NCI-H2107 treated with DMSO at 0.1 percent for 48 hours (cell line): Measurements from ENCODE around the gene PPEF1.
"Not testable (repeated sequence)": the region's sequence is repeated elsewhere in the genome, so short reads cannot be mapped to it uniquely, and the experiment has no call there.

ENCODE experiments used
- DNase-seq: peaks from one replicate; lab custom pipeline; 2025; ENCODE audit not compliant: unreplicated experiment; lab: John Stamatoyannopoulos, UW

The PPEF1 gene

DNA sequence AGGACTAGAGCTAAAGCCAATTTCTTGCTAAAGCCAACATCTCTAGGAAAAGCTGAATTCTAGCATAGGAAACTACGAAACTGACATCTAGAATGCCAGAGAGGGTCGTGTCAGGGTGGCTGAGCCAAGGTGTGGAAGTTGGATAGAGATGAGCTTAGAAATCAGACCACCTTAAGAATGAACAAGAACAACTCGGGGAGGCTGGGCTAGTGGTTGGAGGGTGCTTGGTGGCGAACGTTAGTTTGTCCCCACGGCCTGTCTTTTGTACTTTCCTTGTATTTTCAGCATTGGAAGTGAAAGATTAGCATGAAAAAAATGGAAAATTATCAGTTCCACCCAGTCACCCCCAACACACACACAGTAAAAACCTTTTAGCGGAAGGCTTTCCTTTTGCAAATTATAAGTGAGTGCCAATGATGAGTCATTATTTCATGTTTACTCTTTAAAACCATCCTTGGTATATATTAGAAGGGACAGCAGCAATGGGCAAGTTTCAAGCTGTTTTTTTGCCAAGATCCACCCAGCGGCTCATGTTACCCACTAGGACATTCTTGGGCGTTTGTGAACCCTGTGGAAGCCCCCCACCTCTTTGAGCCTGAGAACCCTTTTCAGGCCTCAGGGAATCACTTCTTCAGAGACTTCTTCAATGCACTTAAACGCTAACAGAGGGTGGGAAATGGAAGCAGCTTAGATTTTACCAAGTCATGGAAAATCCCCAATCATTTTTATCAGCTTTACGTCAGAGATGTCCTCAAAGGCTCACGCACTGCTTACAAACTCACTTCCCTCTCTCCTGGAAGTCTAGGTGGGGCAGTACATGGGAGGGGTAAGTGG is 4.9 kb upstream of the PPEF1 start:
- DNase-seq: no peak

- DNase-seq: no peak
These were observed 2.4 kb downstream of the PPEF1 start for GRCh38 chrX:18709833-18710232.

DNA sequence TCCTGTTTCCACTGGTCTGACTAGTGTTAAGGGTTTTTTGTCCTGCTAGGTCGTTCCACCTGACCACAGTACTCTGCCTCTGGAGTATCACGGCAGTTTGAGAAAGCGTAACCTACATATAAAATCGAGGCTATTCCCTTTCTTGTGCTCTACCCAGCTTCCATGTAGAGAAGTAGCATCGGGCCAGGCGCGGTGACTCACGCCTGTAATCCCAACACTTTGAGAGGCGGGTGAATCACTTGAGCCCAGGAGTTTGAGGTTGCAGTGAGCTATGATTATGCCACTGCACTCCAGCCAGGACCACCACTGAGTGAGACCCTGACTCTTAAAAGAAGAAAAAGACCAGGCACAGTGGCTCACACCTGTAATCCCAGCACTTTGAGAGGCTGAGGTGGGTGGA is 7.5 kb downstream of the PPEF1 start:
- DNase-seq: no peak

DNA sequence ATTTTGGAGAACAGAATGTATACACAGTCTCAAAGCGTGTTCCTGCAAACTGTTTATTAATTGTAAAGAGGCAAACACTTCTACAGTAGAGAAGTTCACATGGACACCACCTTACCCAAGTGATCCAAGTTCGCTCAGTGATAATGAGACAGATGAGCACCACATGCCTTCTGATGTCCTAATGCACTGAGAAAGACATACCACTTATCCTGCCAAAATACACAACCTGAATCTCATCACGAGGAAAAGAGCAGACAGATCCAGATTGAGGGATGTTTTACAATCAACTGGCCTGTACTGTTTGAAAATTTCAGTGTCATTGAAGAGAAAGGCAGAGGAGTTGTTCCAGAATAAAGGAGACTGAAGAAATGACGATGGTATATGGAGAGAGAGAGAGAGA is 12.4 kb downstream of the PPEF1 start:
- no peak for DNase-seq

DNA sequence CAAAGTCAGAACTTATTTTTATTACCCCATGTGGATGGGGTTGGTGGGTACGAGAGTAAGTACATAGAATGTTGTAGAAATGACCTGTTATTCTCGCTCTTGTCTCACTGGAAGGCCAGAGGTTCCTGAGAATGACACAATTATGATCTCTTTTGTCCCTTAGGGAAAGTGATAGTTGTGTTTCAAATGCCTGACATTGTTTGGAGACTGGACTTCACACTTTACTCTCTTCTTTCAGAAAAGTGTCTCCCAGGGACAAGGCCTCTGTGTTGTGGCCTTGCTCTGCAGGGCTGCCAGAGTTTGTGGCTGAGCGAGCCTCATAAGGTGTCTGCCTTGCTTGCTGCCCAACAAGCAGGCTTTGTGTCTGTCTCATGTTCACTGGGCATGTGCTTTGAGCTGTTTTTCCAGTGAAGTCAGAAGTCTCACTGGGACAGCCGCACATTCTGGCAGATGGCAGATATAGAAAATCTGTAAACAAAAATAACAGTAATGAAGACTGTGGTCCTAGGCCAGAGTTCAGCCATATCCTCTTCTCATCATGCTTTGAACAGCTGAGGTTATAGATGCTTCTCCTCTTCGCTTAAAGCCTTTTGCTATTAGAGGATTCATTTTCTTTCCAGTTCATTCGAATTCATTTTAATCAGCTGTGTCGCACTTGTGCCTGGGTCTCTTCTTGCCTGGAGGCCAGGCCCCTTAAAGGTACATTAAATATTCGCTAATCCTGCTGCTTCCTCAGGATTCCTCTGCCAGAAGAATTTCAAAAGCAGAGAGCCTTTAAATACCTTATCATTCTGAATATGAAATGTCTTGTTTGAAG is 14.4 kb downstream of the PPEF1 start:
- DNase-seq: no peak

DNA sequence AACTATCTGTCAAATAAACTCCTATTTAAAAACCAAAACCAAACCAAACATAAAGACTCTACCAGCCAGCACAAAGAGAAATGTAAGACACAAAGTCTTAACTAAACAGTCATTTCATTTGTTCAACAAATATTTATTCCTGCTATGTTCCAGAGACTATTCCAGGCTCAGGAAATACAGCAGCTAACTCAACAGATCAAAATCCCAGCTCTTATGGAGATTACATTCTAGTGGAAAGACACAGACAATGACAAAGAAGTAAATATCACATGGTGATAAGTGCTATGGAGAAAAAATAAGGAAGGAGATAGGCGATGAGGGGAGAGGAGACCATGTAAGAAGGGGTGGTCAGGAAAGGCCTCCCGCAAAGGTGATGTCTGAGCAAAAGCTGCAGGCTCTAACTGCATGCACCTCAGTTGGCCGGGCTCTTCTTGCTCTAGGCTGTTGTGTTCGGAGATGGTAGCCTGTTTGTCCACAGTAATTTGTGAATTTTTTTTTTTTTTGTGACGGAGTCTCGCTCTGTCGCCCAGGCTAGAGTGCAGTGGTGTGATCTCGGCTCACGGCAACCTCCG is 15.1 kb downstream of the PPEF1 start:
- DNase-seq: no peak

DNA sequence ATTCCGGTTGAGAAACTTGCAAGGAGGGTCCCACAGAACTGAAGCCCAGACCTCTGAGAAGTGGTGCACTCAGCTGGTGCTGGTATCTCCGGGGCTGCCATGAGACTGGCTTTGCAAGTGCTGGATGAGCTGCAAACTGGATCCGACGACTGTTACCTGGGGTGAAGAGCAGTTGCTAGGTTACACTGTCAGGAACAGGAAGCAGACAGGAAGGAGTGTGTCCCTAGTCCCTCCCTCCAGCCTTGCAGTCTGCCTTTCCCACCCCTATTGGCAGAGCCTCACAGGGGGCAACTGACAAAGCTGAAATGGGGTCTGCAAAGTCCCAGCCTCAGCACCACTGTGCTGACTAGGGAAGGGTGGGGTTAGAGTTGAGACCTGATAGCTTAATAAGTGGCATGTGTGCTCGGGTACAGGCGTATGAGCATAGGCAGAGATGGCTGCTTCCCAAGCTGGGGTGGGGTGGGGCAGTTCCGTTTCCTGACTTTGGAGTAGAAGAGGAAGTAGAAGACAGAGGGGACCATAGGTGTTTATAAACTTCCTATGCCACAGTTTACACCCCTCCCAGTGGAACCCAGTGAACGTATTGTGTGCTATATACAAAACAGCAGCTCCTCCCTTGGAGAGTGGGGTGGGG is 18.0 kb downstream of the PPEF1 start:
- DNase-seq: no peak

- no peak for DNase-seq
These were observed 25.8 kb downstream of the PPEF1 start for GRCh38 chrX:18733287-18733686.

DNA sequence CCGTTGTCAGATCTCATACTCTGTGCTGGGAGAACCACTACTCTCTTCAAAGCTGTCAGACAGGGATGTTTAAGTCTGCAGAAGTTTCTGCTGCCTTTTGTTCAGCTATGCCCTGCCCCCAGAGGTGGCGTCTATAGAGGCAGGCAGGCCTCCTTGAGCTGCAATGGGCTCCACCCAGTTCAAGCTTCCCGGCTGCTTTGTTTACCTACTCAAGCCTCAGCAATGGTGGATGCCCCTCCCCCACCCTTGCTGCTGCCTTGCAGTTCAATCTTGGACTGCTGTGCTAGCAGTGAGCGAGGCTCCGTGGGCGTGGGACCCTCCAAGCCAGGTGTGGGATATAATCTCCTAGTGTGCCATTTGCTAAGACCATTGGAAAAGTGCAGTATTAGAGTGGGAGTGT is 32.2 kb downstream of the PPEF1 start:
- DNase-seq: not testable (repeated sequence)

DNA sequence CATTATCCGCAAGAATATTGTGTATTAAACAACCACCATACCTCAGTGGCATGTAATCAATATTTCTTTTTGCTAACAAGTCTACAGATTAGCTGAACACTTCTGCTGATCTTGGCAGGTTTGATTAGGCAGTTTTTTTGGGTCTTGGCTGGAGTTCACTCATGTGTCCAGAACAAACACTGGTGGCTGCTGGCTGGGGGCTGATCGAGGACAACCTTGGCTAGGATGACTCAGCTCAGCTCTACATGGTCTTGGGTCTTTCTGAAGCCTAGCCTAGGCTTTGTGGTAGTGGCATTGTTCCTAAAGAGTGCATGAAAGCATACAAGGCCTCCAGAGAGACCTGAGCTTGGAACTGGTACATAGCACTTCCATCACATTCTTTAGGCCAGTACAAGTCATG is 41.1 kb downstream of the PPEF1 start:
- no peak for DNase-seq

- no peak for DNase-seq
These were observed 46.2 kb downstream of the PPEF1 start for GRCh38 chrX:18753631-18754030.

GRCh38 chrX:18755651-18756050 is 48.2 kb downstream of the PPEF1 start:
- no peak for DNase-seq

GRCh38 chrX:18757956-18758932 is 50.8 kb downstream of the PPEF1 start:
- no peak for DNase-seq

DNA sequence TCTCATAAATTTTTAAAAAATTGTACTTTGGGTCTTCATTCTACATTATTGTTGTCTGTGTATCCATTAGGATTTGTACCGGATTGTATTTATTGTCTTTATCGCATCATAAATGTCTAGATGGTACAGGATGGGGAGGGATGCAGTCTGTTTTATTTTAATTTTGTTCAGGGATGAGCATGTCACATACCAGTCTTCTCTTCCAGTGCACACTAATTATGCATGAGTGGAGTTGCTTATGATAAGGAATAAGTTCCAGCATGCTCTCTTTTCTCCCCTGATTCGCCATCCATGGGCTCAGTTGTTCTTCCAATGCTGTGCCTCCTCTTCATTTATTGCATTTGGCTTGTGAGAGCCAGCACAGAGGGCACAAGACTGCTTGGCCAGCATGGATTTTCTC is 54.3 kb downstream of the PPEF1 start:
- DNase-seq: no peak

- DNase-seq: not testable (repeated sequence)
These were observed 55.7 kb downstream of the PPEF1 start for GRCh38 chrX:18763106-18763505.

DNA sequence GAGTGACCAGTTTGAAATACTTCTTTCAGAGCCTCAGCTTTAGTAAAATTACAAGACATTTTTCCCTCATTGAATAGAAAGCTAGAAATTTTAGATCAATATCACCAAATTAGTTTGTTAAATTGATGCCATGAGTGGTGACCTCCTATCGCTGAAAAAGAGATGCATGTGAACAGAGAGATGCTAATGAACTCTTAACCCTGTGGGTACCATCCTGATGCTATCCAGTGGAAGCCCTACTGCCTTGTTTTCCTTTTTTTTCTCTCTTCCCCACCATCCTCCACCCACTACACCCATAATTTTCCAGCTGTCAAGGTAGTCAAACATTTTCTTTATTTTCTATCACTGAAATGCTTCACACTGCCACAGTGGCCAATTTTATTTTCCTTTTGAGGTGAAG is 61.9 kb downstream of the PPEF1 start:
- DNase-seq: no peak

- no peak for DNase-seq
These were observed 62.5 kb downstream of the PPEF1 start for GRCh38 chrX:18769812-18770573.

- DNase-seq: no peak
These were observed 82.5 kb downstream of the PPEF1 start for GRCh38 chrX:18789916-18790315.

DNA sequence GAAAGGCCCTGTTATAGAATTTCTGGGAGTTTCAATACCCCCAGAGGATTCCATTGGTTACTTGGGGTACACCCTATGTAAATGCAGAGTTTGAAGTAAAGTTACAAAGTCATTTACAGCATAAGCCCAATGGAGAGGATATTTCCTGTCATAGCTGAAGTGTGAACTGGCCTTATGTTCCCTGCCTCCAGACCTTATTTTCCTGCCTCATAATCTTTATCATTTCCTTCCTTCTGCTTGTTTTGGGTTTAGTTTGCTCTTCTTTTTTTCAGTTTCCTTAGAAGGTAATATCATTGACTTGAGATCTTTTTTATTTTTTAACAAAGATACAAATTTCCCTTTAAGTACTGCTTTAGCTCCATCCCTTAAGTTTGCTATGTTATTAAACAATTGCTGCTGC is 85.4 kb downstream of the PPEF1 start:
- DNase-seq: no peak
